ENCODE results near the gene ANAPC5. TPM values are rescaled to one million over a fixed set of nuclear protein-coding genes. Genes with fewer than 3 reads are reported as not detected.

ANAPC5 gene
- total and polyA plus RNA-seq, 2 donors from 2014 or later = 84.3 to 85.1 TPM

- no peak for FAIRE-seq
- H3K27me3 ChIP-seq (ENCODE audit: control insufficient read depth, insufficient read depth, low read length) = no peaks in the 10 kb centered on the region
- TF ChIP-seq CTCF (IDR thresholded peaks at IDR 0.05; ENCODE audit: borderline replicate concordance, extremely low read depth, insufficient read depth) = no peak
- no peaks in the 10 kb centered on the region for H3K9me3 ChIP-seq (ENCODE audit: control insufficient read depth in 2 of 3, insufficient read depth in 1 of 3, low read length in 3 of 3)
- H3K4me3 ChIP-seq (ENCODE audit: low read length in 3 of 3) = no peak overlapping the region
- no peak for DNase-seq
- H3K9ac ChIP-seq (ENCODE audit: low read length in 3 of 3) = no peak overlapping the region
- peaks cover 0 to 5% (median 0%) of the 10 kb centered on the region in 3 donors for H3K4me1 ChIP-seq (ENCODE audit: control insufficient read depth in 2 of 3, insufficient read depth in 2 of 3, low read depth in 1 of 3, low read length in 3 of 3)
- intact Hi-C loops (cut with DNase I) = no loop called here
- H3K27ac ChIP-seq (ENCODE audit: low read depth in 2 of 2, low read length in 2 of 2) = no peak overlapping the region
- H3K36me3 ChIP-seq (ENCODE audit: control insufficient read depth in 2 of 3, insufficient read depth in 3 of 3, low read length in 3 of 3) = no peaks in the 10 kb centered on the region
Observed at GRCh38 chr12:121355818-121356217, 3.6 kb upstream of the ANAPC5 start.

- no peaks in the 10 kb centered on the region for H3K27me3 ChIP-seq (ENCODE audit: control insufficient read depth, insufficient read depth, low read length)
- peak overlapping the region; percentile 91 to 98 (median 95) for H3K4me3 ChIP-seq (ENCODE audit: low read length in 3 of 3)
- H3K4me1 ChIP-seq (ENCODE audit: control insufficient read depth in 2 of 3, insufficient read depth in 2 of 3, low read depth in 1 of 3, low read length in 3 of 3) = peaks cover 0 to 5% (median 0%) of the 10 kb centered on the region in 3 donors
- H3K9me3 ChIP-seq (ENCODE audit: control insufficient read depth in 2 of 3, insufficient read depth in 1 of 3, low read length in 3 of 3) = no peaks in the 10 kb centered on the region
- intact Hi-C loops (cut with DNase I) = no loop called here
- DNase-seq = no peak
- peak overlapping the region; percentile 72 to 97 (median 92) for H3K9ac ChIP-seq (ENCODE audit: low read length in 3 of 3)
- H3K27ac ChIP-seq (ENCODE audit: low read depth in 2 of 2, low read length in 2 of 2) = peak overlapping the region; percentile 40 to 74
- H3K36me3 ChIP-seq (ENCODE audit: control insufficient read depth in 2 of 3, insufficient read depth in 3 of 3, low read length in 3 of 3) = peaks cover 0 to 2% (median 0%) of the 10 kb centered on the region in 3 donors
- FAIRE-seq = no peak
- TF ChIP-seq CTCF (IDR thresholded peaks at IDR 0.05; ENCODE audit: borderline replicate concordance, extremely low read depth, insufficient read depth) = no peak
Observed at GRCh38 chr12:121352682-121353018, 439 bp upstream of the ANAPC5 start.

- no peak for TF ChIP-seq CTCF (IDR thresholded peaks at IDR 0.05; ENCODE audit: borderline replicate concordance, extremely low read depth, insufficient read depth)
- no peaks in the 10 kb centered on the region for H3K27me3 ChIP-seq (ENCODE audit: control insufficient read depth, insufficient read depth, low read length)
- H3K4me3 ChIP-seq (ENCODE audit: low read length in 3 of 3) = no peak overlapping the region
- intact Hi-C loops (cut with DNase I) = no loop called here
- H3K36me3 ChIP-seq (ENCODE audit: control insufficient read depth in 2 of 3, insufficient read depth in 3 of 3, low read length in 3 of 3) = peaks cover 3 to 43% (median 21%) of the 10 kb centered on the region in 3 donors
- no peak for FAIRE-seq
- no peaks in the 10 kb centered on the region for H3K4me1 ChIP-seq (ENCODE audit: control insufficient read depth in 2 of 3, insufficient read depth in 2 of 3, low read depth in 1 of 3, low read length in 3 of 3)
- H3K9ac ChIP-seq (ENCODE audit: low read length in 3 of 3) = no peak overlapping the region
- no peaks in the 10 kb centered on the region for H3K9me3 ChIP-seq (ENCODE audit: control insufficient read depth in 2 of 3, insufficient read depth in 1 of 3, low read length in 3 of 3)
- no peak overlapping the region for H3K27ac ChIP-seq (ENCODE audit: low read depth in 2 of 2, low read length in 2 of 2)
- DNase-seq = no peak
Observed at GRCh38 chr12:121346747-121347146, 5.5 kb downstream of the ANAPC5 start.

All from kidney (tissue), 14 donors.